ENCODE results near the gene E4F1.
"Not testable (repeated sequence)": the region's sequence is repeated elsewhere in the genome, so short reads cannot be mapped to it uniquely, and the experiment has no call there.

E4F1 gene

DNA sequence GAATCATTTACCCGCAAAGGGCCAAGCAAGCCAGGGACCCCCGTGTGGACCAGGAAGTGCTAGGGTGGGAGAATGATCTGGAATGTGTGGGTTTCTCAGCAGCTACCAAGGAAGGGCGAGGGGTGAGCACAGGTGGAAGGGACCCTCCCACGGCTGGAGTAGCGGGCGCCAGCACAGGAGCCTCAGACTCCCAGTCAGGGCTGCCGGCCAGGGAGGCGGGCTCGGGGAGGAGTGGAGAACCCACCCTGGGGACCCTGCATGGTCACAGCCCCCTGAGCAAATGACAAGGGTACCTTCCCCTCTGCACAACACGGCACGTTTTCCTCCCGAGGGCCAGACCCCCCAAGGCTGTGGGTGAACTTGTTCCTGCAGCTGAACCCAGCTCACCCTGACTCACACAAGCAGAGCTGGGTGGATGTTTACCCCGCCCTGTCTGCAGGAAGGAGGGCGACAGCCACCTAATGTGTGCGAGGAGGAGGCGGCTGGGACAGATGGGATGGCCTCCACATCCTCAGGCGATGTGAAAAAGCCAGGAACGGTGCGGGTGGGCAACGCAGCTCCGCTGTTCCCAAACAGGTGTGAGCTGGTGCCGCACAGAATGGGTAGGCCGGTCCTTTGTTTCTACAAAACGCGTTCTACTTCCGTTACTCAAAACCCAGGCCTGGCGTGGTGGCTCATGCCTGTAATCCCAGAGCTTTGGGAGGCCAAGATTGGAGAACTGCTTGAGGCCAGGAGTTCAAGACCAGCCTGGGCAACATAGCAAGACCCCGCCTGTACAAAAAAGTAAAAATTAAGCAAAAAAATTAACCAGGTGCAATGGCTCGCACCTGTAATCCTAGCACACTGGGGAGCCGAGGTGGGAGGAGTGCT is 21.8 kb downstream of the E4F1 start:
- DNase-seq (ENCODE audit: low read depth), result no peak

DNA sequence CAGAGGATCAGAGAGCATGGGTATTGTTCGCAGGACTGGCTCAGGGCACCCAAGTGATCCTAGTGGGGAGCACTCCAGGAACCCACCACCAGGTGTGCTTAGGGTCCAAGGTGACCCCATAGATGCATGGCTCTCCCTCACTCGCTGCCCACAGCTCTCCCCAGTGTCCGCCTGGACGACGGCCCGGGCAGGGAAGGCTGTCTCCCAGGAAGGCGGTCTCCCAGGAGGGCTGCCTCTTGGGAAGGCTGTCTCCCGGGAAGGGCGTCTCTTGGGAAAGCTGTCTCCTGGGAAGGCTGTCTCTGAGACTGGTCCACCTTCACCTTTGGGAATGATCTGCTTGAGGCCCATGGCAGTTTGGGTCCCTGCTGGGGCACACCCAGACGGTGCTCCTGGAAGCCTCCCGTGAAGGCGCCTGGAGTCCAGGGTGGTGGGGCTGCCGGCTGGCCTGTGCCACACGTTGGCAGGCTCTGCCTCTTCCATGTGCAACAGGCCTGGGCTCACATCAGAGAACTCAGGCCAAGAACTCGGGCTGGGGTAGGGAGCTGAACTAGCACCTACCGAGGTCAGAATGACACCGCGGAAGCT is 23.0 kb downstream of the E4F1 start:
- DNase-seq (ENCODE audit: low read depth), result no peak

DNA sequence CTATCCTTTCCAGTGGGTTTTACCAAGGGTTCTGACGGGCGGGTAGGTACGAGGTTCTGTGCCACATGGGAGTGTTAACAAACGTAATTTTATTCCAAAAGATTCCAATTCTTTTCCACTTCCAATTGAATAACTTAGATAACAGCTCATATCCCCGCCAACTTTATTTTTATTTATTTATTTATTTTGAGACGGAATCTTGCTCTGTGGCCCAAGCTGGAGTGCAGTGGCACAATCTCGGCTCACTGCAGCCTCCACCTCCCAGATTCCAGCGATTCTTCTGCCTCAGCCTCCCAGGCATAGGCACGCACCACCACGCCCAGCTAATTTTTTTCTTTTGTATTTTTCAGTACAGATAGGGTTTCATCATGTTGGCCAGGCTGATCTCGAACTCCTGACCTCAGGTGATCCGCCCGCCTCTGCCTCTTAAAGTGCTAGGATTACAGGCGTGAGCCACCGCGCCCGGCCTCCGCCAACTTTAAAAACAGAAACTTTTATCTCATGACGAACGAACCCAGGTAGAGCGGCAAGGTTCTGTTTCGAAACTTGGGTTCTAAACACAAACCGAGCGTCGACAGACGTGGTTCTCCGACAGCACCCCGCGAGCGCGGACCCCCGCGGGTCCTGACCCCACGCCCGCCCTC is 27.4 kb downstream of the E4F1 start:
- peak; percentile 38 for DNase-seq (ENCODE audit: low read depth)

DNA sequence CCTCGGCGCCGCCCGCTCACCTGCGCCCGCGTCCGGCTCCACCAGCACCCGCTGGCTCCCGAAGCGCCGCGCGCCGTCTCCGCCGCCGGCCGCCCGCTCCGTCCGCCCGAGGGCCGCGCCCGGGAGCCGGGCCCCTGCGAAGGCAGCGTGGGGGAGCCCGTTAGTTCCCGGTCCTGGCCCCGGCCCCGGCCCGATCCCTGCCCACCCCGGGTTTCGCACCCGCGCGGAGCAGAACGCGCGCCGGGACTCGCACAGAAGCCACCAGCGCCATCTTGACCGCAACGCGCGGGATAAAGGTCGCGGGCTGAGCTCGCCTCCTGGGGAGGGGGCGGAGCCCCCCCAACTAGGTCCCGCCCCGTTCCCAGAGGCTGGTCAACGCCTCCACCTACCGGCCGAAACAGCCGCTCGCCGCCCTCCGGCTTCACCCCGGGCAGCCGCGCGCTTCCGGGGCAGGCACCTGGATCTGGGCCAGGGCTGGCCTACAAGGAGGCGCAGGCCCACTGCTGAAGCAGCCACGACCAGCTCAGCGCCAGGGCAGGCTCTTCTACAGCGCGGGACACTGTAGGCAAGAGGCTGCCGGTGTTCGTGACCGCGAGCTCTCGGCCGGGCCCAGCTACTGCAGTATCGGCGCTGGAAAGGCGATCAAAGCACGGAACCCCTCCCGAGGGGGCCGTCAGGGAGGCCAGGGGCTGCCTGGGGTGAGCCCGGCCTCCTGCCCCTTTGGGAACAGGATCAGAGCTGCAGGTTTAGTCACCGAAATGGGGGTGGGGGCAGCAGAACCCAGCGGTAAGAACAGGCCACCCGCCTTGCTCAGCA is 28.1 kb downstream of the E4F1 start, which contains the start of gene ECI1:
TSS of gene ECI1 (minus strand) at position 292 of the 816 bp plus-strand sequence. CDS start at position 271, 21 bp downstream.
- DNase-seq (ENCODE audit: low read depth), result peak; percentile 97

DNA sequence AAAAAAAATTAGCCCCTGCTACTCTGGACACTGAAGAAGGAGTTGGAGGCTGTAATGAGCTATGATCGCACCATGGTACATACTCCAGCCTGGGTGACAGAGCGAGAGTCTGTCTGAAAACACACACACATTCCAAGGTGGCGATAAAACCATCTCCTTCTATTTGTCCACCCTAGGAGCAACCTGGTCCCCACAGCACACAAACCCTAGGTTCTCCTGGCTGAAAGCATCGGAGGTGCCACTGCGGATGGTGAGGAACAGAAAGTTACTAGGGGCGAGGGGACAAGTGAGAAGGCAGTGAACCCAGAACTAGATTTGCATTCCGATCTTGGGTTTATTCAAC is 29.4 kb downstream of the E4F1 start:
- peak; percentile 32 for DNase-seq (ENCODE audit: low read depth)

DNA sequence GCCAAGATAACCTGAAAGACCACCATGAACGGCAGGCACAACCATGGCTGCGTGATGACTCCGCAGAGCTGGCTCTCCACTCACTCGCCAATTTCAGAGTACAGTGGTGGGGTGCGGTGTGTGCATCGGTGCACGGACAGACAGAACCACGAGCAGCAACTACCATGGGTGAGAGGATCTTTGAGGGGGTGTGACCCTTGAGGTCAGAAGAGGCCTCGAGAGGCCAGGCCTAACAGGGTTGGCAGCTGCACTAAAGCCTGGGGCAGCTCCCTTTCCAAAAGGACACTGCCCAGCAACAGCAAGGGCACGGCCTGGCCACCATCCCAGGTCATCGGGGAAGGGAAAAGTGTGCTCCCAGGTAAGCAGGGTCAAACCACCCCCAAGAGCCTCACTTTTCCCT is 29.9 kb downstream of the E4F1 start:
- DNase-seq (ENCODE audit: low read depth), result no peak

DNA sequence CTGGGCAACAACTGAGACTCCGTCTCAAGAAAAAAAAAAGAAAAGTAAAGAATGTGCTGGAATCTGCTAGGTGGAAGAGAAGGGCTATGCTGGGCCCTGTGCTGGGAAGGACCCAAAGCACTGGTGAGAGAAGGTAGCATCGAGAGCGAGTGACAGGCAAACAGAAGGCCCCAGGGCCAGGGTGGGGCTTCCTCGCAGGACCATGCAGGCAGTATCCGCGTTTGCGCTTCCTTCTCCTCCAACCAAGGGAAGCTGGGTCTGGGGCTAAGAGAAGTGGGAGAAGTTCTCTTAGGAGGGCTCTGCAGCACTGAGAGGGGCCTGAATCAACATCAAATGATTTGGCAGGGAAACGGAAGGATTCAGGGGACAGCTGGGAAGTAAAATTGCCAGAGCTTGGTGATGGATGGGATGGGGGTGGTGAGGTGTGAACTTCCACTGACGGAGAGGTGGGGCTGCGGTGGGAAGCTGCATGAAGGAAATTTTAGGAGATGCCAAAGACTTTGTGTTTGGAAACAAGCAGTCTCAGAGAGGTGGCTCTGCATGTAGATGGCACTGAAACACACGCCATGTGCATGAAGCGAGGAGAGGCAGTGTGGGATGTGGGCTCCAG is 33.2 kb downstream of the E4F1 start:
- no peak for DNase-seq (ENCODE audit: low read depth)

DNA sequence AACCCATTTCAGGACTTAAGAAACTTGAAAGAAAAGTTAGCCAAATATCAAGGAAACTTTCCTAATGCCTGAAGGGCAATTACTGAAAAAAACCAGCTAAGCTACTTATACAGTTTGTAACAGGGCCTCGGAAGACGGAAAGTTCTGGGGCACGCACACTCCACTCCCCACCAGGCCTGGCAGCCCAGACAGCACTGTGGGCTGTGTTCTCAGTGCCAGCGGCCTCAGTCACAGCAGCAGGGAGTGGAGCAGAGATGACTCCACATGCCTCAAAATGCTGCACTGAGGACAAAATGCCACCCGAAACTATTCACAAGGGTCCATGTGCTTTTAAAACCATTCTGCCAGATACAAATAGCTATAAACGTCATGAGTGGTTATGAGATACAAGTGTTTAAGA is 34.3 kb downstream of the E4F1 start:
- DNase-seq (ENCODE audit: low read depth), result no peak

DNA sequence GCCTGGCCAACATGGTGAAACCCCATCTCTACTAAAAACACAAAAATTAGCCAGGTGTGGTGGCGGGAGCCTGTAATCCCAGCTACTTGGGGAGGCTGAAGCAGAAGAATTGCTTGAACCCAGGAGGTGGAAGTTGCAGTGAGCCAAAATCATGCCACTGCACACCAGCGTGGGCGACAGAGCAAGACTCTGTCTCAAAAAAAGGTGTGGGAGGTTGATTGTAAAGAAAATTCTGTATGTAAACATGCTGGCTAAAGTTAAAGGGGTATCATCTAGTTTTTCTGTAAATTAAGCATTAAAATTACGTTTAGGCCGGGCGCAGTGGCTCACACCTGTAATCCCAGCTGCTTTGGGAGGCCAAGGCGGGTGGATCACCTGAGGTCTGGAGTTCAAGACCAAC is 35.1 kb downstream of the E4F1 start:
- not testable (repeated sequence) for DNase-seq (ENCODE audit: low read depth)

DNA sequence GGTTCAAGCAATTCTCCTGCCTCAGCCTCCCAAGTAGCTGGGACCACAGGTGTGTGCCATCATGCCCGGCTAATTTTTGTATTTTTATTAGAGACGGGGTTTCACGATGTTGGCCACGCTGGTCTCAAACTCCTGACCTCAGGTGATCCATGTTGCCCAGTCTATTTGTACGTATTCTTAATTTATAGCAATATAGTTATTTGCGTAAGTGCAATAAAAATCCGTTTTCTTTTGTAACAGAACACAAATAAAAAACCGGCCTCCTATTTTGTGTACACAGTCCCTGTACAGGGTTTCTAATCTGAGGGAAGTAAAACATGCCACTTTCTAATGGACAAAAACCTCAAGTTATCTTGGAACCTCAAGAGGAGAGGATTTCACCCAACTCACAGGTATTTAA is 36.9 kb downstream of the E4F1 start:
- DNase-seq (ENCODE audit: low read depth), result no peak

DNA sequence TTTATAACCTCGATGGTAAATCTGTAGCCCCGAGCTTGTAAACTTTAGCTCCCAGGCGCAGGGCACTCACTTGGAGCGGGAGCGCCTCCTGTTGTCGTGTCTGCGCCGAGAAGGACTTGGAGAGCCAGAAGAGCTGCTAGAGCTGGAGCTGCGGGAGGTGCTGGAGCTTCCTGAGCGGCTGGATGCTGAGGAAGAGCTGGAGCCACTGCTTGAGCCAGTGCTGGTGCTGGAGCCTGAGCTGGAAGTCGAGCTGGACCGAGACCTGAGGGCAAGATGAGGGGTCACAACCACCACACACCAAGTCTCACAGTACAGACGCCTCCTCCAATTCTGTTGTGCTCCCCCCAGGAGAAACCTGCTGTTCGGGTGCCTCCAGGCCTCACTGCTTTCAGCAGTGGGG is 39.6 kb downstream of the E4F1 start:
- not testable (repeated sequence) for DNase-seq (ENCODE audit: low read depth)

DNA sequence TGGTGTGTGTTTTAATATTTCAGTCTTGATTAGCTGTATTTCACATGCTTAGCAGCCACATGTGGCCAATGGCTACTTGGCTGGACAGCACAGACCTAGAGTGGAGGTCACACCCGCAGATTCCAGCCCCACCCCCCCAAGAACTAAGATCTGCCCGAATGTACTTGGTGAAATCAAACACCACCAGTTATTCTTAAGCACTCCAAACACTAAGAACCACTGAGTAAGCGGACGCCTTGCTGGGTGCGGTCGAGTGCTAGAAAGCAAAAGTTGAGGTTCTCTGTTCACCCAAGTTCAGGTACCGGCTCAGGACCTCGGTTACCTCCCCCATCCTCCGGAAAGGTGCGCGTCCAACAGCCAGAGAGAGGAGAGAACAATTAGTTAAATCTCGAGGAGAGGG is 43.5 kb downstream of the E4F1 start:
- DNase-seq (ENCODE audit: low read depth), result peak; percentile 39

DNA sequence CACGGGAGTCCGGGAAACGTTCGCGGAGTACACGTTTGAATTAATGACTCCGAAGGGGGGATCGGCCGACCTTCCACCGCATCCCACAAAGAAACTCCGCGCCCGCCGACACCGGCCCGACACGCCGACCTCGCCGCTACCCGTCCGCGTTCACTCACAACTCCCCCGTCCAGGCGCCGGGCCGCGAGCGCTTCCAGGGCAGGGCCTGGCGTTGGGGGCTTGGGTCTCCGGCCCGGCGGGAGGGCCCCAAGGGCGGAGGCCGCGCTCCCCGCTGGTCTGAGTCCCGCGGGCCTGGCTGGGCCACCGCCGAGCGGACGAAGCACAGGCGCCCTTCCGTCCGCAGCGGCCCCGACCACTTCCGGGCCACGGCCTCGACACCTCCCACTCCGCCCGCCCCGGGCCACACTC is 44.1 kb downstream of the E4F1 start:
- DNase-seq (ENCODE audit: low read depth), result not testable (repeated sequence)

DNA sequence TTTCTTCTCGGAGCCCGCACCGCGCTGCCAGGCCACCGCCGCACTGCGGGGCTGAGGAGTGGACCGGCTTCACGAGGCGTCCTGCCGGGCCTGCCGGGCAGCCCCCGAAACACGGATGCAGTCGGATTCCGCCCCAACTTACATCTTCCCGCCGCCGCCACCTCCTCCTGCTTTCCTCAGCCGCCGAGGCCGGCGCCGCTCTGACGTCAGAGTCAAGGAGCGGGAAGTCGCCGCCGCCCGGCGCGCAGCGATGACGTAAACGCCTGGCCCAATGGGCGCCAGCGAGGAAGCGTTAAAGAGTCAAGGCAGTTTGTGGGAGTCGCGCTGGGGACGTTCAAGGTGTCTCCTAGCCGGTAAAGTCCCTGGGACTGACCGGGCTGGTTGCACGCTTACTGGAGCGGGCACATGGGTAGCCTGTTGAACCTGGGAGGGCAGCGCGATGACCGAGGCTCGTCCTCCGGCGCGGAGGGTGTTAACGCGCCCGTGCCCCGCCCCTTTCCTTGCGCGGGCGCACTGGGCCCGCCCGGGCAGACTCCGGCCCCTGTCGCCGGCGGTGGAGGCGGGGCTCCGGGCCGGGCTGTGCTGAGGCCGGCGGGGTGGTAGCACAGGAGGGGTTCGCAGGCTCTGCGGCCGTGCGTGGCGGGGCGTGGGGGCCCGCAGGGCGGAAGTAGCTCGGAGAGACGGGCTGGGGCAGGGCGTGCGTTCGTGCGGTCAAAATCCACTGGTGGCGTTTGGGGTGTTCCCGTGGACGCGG is 44.7 kb downstream of the E4F1 start, which contains the start of gene RNPS1:
TSS of gene RNPS1 (minus strand) at position 214 of the 754 bp plus-strand sequence. CDS start 3,483 bp downstream, outside the sequence.
- DNase-seq (ENCODE audit: low read depth), result peak; percentile 93

DNA sequence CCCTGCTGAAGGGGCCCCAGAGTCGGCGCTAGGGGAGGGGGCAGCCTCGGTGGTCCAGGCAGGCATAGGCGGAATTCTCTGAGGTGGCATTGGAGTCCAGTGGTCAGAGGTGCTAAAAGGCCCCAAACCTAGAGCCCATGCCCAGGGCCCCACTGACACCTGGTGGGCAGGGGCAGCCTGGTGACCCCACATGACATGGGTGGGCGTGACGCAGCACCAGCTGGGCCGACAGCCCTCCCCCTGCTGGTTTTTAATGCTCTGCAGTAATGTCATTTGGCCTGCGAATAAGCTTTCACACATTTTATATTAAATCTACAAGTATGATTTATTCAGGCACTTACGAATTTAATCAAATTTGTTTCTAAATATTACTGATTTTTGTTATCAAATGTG is 46.7 kb downstream of the E4F1 start:
- no peak for DNase-seq (ENCODE audit: low read depth)

DNA sequence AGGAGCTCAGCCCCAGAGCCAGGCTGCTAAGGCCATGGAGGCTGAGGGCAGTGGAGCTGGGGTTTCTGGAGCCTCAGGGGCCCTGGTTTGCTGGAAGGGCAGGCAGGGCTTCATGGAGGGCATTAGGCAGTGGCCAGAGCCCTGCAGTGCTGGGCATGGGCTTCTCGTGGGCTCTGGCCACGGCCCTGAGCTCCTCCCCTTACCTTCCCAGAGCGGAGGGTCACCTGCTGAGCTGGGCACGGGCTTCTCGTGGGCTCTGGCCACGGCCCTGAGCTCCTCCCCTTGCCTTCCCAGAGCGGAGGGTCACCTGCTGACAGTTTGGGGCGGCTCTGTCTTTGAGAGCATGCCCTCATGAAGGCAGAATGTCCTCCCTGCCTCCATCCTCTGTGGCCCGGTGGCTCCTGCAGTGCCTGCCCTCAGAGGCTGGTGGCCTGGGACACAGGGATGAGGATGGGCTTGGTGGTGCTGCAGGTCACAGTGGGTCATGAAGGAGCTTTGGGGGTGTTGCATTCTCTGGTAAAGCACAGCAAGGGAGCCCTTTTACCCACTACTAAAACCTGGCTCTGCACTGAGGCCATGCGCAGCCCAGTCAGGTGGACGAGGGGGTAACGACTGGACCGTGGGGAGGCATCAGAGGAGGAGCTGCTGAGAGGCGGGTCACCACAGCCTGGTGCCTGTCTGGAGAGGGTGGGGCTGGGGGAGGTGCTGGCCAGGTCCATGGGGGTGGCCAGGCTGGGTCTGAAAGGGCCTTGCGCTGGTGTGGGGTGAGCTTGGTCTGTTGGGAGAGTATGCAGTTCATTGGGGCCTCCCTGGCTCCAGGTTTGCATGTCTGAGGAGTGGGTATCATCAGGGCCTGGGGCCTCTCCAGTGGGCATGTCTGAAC is 47.4 kb downstream of the E4F1 start:
- no peak for DNase-seq (ENCODE audit: low read depth)

DNA sequence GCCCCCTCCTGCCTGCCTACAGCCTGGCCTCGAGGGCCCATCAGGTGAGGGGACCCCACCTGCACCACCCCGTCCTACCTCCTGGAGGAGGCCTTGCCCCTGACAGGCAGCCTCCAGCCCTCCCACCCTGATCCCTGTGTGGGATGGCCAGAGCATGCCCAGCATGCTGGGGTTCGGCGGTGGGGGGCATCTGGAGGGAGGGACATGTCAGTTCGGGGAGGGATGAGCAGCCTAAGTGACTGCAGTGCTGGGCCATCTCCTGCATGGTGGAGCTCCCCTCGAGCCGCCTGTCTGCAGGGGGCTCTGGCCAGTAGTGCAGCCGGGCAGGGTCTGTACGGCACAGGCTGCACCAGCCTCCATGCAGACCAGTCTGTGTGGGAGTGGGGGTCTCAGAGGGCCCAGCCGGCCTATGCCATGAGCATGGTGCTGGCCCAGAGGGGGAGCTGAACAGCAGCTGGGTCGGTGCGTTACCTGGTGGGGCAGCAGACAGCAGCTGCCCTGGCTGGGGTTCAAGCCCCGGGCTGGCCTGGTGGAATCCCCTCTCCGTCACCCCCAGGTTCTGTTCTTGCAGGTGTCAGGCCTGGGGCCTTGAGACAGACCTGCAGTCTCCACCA is 48.6 kb downstream of the E4F1 start:
- DNase-seq (ENCODE audit: low read depth), result no peak

DNA sequence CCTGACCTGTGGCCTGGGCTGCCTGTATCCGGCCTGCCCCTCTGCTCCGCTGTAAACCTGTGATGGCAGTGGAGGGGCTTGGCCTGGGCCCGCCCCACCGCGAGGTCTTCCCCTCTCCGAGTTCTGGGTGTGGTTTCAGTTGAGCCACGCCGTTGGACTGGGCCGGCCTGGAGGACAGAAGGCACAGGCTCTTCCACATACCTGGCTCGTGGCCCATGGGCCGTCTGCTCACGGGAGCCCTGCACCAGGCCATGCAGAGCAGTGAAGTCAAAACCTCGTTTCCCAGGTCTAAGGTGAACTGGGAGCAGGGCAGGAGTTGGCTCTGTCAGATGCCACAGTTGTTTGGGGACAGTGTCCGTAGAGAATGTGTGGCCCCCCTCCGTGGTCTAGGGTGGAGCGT is 50.1 kb downstream of the E4F1 start:
- DNase-seq (ENCODE audit: low read depth), result no peak

DNA sequence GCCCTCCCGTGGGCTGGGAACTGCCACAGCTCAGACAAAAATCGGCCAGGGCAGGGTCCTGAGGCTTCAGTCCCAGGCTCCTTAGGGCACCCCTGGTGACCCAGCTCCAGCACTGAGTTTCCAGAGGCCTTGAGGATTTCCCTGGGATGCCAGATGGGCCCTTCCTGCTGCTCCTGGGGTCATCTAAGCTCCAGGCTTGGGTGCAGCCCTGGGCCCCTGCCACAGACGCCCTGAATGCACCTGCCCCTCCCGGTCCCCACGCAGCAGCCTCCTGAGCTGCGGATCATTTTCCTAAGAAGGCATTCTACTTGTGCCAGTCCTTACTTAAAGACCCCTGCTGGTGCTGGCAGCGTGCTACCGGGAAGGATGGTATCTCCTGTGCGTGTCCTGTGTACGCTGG is 50.5 kb downstream of the E4F1 start:
- no peak for DNase-seq (ENCODE audit: low read depth)
